Testis (tissue), 2 donors: ENCODE data around the gene KCNJ16.

Experiments used
- POLR2A ChIP-seq: fragments of 450-650 bp; IDR thresholded peaks from one replicate; pipeline ENCODE4 v1.6.1; 2017; ENCODE audit warnings: antibody characterized with exemption, mild to moderate bottlenecking, moderate library complexity
- TF ChIP-seq, protein P1 (sequence below), 3 experiments: fragments of 450-650 bp in 2 of 3; fragments of 200-600 bp in 1 of 3; sonication (generic) in 1 of 3; IDR thresholded peaks; one replicate each; pipeline ENCODE4 v1.5.1; 2016 to 2019; ENCODE audit warnings: antibody characterized with exemption in 3 of 3, mild to moderate bottlenecking in 2 of 3, moderate library complexity in 1 of 3

DNA sequence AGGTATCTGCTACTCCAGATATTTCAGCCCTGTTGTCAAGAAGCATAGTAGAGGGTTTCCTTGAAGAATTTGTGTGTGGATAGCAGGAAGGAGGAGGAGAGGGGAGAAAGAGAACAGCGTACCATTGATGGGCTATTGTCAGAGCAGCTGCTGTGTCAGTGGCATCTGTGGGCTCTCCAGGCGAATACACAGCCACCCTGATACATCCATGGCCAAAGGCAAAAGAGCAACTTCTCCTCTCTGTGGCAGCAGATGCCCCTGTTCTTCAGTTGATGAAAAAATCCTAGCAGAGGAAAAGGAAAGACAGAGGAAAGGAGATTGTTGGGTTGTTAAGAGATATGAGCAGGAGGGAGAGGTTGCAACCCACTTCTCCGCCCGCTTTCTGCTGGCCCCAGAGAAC, 82.1 kb downstream of the KCNJ16 start:
- TF ChIP-seq, protein P1, sequence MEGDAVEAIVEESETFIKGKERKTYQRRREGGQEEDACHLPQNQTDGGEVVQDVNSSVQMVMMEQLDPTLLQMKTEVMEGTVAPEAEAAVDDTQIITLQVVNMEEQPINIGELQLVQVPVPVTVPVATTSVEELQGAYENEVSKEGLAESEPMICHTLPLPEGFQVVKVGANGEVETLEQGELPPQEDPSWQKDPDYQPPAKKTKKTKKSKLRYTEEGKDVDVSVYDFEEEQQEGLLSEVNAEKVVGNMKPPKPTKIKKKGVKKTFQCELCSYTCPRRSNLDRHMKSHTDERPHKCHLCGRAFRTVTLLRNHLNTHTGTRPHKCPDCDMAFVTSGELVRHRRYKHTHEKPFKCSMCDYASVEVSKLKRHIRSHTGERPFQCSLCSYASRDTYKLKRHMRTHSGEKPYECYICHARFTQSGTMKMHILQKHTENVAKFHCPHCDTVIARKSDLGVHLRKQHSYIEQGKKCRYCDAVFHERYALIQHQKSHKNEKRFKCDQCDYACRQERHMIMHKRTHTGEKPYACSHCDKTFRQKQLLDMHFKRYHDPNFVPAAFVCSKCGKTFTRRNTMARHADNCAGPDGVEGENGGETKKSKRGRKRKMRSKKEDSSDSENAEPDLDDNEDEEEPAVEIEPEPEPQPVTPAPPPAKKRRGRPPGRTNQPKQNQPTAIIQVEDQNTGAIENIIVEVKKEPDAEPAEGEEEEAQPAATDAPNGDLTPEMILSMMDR (IDR thresholded peaks at IDR 0.05): no peak
- TF ChIP-seq POLR2A: no peak
